GM12873 (cell line): ENCODE measurements around the gene SGPL1.

Experiments
- TF ChIP-seq, protein P1 (sequence below): IDR thresholded peaks from 2 replicates; pipeline ENCODE4 v1.5.1; 2012; ENCODE audit warnings: low read depth, mild to moderate bottlenecking, moderate library complexity, low read length, control low read depth; ENCODE audit not compliant: insufficient read depth; ENCODE audit errors: missing control alignments

Gene SGPL1

DNA sequence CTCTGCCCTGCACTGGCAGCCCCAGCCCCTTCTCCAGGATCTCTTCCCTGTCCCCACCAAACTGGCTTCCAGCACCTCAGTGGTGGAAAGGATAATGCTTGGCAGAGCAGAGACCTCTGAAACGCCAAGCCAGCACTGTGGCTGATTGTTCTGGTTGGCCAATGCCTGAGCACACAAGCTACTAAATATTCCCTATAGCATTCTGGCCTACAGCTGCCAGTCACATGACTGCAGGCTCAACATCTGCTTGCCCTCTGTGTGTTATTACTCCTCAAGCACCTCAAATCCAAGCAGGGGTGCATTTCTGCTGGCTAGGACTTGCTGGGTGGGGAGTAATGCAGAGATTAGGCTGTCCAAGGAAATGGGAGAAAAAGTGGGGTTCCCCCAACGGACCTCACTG is 36.7 kb upstream of the SGPL1 start:
- TF ChIP-seq, protein P1, sequence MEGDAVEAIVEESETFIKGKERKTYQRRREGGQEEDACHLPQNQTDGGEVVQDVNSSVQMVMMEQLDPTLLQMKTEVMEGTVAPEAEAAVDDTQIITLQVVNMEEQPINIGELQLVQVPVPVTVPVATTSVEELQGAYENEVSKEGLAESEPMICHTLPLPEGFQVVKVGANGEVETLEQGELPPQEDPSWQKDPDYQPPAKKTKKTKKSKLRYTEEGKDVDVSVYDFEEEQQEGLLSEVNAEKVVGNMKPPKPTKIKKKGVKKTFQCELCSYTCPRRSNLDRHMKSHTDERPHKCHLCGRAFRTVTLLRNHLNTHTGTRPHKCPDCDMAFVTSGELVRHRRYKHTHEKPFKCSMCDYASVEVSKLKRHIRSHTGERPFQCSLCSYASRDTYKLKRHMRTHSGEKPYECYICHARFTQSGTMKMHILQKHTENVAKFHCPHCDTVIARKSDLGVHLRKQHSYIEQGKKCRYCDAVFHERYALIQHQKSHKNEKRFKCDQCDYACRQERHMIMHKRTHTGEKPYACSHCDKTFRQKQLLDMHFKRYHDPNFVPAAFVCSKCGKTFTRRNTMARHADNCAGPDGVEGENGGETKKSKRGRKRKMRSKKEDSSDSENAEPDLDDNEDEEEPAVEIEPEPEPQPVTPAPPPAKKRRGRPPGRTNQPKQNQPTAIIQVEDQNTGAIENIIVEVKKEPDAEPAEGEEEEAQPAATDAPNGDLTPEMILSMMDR = no peak

DNA sequence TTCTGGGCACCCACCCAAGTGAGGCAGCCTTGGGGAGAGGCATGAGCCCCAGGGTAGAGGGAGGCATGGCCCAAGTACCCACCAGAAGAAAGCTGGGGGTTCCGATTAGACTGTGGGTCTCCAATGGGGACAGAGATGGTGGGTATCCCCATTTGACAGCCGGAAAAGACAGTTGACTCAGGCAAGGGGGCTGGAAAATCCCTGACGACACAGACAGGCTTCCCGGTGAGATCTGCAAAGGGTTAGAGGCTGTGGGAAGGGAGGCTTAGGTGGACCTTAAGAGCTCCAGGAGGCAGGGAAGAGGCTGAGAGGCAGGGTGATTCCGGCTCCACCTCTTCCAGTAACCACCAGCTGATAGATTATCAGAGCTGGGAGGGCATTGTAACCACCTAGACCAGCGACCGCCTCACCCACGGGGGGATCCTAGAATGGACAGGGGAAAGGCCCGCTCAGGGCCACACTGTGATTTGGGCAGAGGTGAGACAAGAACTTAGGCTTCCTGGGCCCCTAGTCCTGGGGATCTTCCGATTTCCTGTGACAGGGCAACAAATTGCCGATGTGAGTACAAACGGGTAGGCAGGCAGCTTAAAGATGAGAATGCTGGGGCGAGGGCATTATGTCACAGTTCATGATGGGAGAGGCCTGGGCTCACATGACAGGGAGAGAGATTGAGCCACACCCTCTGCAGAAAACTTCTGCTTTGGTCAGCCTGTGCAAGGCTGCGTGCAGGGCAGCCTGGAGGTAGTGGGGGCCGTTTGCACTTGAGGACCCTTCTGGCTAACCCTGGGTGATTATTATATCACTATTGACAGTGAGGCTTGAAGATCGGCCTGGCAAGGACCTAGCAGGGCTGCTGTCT is 36.0 kb upstream of the SGPL1 start:
- TF ChIP-seq, protein P1 = no peak

DNA sequence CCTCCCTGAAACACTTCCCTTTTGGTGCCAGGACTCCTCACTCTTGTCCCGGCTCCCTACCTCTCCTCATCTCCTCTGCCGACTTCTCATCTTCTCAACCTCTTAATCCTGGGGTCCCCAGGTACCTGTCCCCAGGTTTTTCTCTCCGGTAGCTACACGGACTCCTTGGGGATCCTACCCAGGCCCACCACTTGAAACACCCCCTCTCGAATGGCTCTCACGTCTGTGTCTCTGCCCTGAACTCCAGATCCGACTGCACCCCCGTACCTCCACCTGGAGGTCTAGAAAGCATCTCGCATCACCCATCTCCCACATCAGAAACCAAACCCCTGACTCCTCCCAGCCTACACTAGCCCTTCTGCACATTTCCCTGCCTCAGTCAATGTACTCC is 35.4 kb upstream of the SGPL1 start:
- TF ChIP-seq, protein P1 = no peak

DNA sequence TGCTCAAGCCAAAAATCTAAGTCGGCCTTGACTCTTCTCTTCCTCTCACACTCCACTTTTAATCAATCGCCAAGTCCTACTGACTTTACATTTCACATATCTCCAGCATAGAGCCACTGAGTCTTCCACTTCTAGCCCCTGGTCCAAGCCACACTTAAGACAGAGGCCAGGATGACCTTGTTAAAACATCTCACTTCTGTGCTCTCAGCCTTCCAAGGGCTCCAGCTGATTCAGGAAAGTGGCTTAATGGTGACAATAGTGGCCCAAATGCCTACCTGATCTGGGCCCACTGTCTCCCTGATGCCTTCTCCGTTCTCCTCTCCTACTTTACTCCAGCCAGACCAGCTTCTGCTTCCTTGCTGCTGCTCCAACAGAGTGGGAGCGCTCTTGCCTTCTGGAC is 35.0 kb upstream of the SGPL1 start:
- TF ChIP-seq, protein P1 = no peak

DNA sequence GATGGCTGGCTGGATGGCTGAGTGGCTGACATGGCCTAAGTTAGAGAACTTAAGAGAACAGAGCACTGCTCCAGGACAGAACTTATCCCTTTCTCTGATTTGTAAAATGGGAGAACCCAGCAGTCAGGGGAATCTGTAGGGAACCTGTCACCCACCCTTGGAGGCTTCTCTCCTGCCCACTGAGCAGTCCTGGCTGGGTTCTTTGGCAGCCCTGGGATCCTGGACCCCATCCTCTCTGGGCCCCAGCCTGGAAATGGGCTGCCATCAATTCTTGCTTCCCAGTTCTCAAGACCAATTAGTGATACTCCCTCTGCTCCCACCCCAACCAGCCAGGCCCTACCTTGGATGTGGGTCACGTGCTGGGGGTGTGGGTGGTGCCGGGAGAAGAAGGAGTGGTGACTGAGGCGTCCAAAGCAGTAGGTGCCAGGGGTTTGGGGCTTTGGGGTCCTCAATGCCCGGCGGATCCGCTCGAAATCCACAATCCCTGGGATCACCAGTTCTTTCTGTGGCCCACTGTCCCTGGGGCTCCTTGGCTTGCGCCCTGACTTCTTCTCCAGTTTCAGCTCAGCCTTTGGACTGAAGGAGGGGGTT is 34.2 kb upstream of the SGPL1 start:
- TF ChIP-seq, protein P1 = no peak

DNA sequence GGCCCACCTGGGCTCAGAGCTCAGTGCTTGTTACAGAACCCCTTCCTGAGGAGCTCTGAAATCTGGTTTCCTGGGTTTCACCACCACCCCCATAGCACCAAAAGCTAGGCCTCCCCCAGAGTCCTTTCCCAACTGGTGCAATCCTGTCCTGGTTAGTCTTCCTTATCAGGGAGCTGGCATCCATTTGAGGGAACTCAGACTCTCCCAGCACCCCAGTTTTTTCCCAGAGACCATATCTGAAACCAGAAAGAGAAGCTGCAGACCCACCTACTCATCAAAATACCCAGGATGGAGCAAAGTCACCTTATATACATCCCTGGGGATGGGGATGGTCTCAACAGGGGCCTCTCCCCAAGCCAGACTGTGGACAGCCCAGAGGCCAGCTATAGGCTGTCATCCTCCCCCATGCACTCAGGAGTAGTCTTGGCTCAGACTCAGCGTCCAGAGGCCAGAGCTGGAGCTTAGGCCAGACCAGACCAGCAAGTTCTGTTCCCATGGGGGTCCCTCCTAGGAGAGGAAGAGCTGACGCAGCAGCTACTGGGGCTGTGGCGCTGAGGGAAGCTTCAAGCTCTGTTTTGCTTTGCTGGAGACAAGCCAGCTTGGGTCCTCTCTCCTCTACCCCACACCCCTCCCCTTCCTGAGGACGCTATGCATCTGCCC is 33.5 kb upstream of the SGPL1 start:
- TF ChIP-seq, protein P1 = no peak
